GM19043 (cell line): ENCODE results near the gene SHROOM3.

ENCODE experiments used
- ATAC-seq: cut with Tn5 transposase; IDR thresholded peaks from one replicate; pipeline ENCODE4 v1.9.1; 2021; ENCODE audit warnings: low read depth; ENCODE audit not compliant: unreplicated experiment

Gene SHROOM3

DNA sequence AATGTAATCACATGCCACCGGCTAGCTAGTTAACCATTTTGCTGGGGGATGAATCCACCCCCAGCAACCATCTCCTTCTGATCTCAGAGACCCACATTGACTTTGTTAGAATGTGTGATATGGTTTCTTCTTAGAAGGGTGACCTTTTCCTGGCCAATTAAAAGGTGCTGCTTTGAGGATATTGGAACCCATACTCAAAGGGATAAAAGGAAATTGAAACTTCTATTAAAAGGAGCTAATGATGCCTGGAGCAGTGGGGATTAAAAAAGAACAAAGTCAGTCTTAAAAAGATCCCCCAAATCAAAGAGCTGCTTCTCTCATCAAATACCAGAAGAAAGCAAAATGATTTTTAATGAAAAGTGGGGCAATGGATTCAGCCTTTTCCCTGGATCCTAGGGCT, 214.1 kb downstream of the SHROOM3 start:
- ATAC-seq, result no peak

DNA sequence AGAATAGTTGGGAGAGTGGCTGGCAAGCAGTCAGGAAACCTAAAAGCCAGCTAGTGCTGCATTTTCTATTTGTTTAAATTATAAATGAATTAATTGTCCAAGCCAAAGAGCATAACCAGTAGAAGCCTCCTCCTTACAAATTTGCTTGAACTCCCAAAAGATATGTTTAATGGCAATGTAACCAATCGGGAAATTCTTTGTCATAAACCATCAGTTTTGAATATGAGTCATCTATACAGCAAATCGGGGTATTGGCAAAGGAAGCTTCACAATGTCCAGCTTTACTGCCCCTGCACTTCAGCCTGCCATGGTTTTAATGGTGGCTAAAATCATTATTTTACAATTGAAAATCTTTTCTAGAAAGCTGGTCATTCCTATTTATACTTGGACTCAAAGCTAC, 216.6 kb downstream of the SHROOM3 start:
- ATAC-seq, result no peak

DNA sequence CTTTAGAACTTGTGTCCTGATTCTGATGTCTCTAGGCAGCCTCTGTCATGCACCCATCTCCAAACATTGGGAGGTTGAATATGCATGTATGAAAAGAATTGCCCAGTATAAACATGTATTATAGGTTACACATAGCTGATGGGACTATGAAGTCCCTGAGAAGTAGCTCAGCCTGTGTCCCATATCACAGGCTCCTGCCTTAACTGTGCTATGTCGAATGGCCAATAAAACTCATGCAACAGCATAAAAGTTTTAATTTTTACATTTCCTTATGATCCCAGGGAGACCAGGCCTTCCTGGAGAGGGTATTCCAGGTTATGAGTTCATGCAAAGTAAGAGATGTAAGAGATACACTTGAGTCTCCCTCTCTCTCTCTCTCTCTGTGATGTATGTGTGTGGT, 217.4 kb downstream of the SHROOM3 start:
- ATAC-seq, result no peak

DNA sequence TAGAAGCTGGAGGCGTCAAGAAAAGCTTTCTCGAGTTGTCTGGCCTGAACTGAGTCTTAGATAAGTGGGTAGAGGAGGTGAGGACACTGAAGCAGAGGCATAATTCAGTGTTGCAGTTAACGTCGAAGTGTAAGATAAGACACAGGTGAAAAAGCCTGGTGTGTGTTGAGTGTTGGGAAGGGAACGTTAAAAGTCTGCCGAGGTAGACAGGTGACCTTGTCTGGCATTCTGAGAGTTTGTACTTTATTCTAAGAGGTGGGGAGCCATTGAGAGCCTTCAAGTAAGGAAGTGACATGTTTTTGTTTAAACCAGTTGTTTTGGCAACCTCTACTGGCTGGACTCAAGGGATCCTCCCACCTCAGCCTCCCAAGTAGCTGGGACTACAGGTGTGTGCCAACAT, 219.1 kb downstream of the SHROOM3 start:
- no peak for ATAC-seq

DNA sequence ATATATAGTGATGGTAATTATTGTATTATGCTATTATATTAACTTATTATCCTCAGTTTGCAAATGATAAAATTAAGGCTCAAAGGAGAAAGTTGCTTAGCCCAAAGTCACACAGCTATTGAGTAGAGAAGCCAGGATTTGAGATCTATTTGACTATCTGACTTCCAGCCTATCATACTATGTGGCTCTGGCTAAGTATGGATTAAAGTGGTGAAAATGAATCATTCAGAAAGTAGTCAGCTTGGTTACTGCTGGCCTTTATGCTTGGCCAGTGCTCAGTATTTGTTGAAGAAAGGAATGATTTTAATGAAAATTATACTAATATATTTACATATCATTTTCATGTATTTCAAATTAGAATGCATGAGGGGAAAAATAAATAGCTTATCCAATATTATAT, 219.8 kb downstream of the SHROOM3 start:
- no peak for ATAC-seq

DNA sequence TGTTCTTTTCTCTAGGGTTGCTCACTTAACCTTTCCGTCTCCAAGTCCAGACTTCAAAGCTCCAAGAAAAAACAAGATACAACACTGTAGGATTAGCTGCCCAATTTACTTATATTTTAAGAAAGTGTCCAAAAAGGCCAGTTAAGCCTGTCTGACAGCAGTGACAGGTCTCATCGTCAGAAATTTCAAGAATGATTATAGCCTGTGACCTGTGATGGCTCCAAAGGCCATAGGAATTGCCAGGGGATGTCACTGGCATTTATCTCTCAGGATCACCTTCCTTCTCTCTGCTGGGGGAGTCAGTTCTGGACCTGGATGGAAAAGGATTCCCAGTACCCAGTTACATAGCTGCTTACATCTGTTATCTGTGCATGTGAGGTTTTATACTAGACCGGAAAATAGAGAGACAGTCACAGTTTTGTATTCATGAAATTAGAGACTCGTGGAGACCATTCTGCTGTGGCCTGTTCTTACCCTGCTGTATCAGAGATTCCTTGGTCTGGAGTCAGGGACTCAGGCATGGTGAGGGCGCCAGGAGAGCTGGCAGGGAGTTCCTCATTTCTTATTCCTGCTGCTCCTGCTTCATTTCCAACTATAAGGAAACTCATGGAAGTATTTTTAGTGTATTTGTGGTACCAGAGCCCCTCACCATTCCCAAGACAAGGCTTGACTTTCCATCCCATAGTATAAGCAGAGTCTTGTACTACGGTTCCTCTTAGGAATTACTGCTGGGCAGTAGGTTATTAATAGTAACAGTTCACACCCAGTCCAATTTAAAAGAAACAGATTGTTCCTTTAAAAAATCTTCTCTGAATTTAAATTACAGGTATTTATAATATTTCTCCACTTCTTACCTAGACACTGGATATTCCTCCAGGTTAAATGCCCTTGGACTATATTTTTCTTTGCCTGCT, 220.8 kb downstream of the SHROOM3 start:
- no peak for ATAC-seq

DNA sequence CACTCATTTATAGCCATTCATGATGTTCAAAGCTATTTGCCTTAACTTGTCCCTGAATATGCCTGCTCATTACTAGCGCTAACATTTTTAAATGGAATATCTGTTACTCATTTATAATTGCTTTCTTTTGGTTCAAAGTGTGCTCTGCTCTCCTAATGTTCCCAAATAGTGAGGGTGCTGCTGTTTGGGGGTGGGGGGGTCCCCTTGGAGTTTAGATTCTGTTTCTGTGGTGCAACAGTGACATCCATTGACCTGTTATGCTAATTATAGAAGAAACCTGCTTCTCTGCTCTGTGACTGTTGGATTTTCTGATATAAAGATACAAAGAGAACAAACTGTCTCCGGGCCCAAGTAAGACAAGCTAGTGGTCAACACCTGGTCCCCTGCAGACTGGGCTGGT, 222.4 kb downstream of the SHROOM3 start:
- ATAC-seq, result no peak

DNA sequence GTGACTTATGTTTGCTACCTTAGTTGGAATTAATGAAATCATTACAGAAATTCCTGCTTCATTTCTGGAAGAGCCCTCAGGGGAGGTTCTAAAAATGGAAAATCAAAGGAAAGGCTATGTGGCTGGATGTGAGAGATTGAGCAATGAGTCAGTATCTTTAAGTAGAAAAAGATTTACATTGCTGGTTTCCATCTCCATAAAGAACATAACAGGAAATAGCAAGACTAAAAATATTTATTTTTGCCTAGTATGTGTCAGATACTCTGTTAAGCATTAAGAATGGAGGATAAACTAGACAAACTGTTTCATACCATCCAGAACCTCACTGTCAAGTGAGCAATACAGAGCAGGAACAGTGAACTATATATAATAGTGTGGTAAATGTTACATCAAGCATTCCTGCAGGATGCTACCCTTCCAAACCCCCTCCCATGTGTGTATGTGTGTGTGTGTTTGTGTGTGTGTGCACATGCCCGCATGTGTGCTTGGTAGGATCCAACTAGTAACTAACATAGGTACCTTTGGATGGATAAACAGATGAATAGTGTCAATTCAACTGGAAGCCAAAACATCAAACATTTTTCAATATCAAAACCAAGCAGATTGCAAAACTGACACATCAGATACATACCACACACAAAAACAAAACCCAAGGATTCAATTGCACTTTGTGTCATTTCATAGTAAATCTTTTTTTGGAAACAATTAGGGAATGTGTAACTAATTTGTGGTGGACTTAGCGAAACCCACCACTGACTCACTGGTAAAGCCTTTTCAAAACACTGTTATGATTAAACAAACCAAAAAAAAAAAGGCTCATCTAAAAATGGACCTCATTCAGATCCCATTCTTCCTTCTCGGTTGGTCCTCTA, 223.4 kb downstream of the SHROOM3 start:
- peak; percentile 48 for ATAC-seq

DNA sequence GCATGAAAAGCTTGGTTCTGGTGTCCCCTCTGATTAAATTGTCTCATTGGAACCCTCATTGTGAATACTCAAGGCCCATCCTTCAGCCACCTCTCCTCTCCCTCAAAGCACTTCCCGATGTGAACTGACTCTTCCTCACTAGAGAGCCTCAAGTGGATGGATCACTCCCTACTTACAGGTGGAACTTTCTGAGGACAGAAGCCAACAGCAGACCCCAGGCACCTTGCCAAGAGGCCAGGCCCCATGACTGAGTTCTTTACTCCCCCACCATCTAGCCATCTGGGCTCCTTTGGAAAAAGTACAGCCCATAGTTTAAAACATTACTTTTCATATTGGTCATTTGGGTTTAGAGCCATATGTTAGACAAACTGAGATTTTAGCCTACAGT, 224.1 kb downstream of the SHROOM3 start:
- peak; percentile 13 for ATAC-seq

DNA sequence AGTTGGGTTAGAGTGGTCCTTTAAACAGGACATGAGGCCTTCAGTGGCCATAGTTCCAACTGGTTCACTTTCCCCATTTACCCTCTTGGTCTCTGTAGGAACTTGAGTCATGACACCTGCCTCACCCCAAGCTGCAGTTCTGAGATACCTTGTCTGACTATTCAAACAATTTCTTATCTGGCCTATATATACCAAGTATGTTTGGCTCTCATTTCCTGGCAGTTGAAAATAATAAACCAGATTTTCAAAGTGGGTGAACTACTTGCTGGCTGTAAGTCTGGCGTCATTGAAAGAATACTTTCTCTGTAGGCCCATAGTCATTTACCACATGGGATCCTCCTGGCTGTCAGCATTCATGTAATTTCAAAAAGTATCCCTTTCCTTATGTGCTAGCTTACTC, 228.8 kb downstream of the SHROOM3 start:
- ATAC-seq, result no peak

DNA sequence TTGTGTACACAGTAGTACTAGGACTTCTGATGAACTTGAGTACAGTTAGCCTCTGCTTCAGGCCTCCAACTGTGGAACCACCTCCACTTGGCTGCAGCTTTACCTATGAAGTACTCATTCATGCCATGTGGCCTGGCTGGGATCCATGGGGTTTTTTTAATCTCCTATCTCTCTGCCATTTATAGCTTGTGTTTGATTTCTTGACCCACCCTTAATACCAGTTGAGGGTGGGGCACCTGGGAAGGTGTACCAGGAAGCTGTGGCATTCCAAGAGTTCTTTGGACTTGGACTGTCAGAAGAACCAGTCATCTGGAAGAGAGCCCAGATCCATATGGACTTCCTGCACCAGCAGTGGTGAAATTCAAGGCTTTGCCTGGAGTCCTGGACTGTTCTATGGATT, 230.1 kb downstream of the SHROOM3 start:
- ATAC-seq, result no peak

DNA sequence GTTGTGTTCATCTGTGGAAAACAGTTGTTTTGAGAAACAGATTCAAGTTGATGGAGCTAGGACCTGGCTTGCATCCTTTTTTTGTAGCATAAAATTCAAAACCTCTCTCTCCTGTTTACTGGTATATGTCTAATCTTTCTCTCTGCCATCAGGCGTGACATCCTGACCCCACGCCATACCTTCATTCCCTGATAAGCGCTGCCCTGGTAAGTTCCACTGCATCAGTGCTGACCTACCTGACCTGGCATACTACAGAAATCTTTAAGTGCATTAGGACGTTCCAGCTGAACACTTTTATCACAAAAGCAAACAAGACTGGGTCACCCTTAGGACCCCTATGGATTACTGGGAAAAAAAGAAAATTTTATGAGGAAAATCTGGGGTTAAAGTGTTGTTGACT, 230.7 kb downstream of the SHROOM3 start:
- no peak for ATAC-seq

DNA sequence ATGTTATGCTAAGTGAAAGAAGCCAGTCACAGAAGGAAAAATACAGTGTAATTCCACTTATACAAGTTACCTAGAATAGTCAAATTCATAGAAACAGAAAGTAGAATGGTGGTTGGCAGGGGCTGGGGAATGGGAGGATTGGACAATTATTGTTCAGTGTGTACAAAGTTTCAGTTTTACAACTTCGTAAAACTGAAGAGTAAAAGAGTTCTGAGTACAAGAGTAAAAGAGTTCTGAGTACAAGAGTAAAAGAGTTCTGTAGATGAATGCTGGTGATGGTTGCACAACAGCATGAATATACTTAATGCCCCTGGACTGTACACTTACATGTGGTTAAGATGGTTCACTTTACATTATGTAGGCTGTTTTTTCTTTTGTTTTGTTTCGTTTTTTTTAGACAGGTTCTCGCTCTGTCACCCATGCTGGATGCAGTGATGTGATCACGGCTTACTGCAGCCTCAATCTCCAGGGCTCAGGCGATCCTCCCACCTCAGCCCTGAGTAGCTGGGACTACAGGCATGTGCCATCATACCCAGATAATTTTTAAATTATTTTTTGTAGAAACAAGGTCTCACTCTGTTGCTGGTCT, 232.0 kb downstream of the SHROOM3 start:
- ATAC-seq, result peak; percentile 47

DNA sequence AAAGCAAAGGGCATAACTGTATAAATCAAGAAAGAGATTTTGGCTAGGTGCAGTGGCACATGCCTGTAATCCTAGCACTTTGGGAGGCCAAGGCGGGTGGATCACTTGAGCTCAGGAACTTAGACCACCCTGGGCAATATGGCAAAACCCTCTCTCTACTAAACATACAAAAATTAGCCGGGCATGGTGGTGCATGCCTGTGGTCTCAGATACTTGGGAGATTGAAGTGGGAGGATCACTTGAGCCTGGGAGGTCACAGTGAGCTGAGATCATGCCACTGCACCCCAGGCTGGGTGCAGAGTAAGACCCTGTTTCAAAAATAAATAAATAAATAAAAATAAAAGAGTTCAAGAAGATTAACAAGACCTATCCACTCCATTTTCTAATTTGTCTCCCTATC, 235.6 kb downstream of the SHROOM3 start:
- ATAC-seq, result no peak

DNA sequence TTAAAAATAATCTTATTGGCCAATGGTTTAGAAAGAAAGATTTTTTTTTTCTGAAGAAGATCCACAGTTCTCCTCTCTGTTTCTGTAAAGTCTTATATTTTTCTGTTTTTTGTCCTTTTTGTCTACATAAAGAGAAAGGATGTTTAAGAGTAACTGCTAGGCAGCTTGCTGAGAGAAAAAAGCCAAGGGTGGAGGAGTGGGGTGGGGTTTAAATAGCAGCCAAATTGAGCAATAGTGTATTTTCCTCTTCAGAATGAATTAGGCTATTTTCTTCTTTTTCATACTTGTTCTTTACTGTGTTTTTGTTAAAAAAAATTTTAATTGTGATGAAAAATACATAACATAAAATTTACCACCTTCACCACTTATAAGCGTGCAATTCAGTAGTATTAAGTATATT, 238.3 kb downstream of the SHROOM3 start:
- no peak for ATAC-seq

DNA sequence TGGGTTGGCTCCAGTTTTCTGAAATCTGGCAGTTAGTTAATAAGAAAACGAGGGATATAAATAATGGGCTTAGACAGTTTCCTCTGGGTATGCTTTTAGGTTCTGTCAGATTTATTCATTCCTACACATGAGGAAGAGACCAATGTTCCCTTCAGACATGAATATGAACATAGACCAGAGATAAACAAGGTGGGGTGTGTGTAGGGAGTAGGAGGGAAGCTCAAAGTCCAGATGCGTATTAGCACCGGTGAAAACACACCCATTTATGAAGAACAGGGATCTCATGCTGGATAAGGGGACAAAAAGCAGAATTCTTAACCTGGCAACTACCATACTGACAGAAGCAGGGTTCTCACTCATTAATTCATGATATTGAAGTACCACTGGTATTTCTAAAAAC, 240.0 kb downstream of the SHROOM3 start:
- no peak for ATAC-seq

DNA sequence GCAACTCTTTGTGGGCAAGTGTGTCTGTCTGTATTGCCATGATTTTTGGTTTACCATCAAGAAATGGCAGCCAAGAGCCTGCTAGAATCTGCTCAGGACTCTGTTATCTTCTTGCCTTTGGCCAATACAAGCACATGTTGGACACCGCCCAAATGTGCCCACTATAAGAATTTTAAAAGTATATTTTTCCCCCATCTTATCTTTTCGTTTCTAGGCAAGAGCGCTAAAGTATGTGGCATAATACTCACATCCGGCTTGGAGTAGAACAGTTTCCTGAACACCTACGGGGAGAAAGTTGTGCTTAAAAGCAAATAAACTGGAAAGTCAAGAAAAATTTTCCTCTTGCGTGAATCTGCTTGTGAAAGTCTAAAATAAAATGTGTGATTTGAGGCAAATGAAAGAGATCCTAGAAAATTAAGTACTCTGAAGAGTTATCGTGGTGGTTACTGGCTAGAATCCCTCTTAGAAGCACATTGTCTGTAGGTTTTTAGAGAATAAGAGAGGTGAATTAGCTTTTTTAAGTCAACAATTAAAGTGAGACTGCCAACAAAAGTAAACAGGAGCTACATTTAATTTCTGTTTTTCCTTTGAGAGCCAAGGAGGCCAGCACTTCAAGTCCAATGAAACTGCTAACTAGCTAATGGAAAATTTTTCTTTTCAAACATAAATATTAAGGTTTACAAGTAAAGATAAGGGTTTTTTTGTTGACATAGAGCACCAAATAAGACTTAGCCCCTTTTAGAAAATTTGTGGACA, 242.7 kb downstream of the SHROOM3 start:
- ATAC-seq, result no peak

DNA sequence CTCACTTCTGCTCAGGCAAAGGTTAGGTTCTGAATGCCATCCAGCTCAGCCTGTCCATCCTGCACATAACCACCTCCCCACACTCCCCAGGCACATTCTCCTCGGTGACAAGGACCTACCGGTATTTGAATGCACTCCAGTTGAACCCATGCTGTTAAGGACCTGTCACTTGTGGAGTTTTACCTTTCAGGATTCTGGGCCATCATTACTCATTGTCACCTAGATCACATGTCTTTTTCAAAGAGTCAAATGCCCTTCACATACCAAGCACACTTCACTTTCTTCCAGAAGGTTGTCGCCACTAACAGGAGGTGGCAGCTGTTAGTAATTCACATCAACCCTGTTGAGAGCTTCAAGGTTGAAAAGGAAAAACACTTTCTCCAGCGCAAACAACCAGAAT, 244.7 kb downstream of the SHROOM3 start:
- ATAC-seq, result no peak

DNA sequence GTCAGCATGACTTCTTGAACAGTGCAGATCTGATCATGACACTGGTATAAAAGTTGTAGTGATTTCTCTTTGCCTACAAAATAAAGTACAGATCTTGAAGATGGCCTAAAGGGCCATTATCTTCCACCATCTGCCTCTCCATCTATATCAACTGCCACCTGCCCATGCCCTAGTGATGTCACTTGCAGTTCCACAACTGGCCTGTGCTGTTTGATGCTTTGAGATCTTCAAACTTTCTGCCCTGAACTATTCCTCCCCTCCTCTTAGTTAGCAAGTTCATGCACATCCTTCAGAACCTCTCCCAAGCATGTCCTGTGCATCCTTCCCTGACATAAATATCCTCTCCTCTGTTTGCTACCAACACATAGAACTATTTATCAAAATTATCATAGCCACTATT, 245.9 kb downstream of the SHROOM3 start:
- no peak for ATAC-seq

DNA sequence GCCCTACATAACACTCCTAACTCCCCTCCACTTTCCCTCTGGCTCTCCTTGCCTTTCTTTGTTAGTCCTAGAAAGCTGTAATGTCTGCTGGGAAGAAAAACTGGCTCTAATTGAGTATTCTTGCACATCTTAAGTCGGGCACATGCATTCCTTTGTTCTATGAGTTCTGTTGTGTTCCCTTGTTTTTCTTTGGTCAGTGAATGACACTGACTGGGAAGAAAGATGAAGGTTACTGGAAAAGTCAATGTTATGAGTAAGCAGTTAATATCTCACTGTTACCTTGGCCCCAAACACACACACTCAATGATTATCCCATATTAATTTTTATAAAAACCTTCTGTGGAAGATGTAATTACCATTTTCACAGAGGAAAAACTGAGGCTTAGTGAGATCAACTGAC, 247.0 kb downstream of the SHROOM3 start:
- no peak for ATAC-seq

DNA sequence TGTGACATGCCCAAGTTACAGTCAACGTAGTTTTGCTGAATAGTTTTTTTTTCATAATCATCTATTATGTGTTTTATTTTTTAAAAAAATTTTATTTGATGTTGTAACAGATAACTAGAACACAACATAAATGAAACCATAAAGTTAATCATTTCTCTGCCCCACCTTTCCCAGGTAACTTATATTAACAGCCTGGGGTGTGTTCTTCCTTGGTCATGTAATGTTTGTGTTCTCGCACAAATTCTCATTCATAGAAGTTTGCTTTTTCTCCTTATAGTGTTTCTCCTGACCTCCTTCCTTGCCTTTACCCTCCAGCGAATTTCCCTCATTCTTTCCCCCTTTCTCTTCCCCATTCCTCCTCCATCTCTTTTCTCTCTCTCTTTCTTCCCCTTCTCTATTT, 248.1 kb downstream of the SHROOM3 start:
- no peak for ATAC-seq
